ENCODE results near the gene AGGF1. TPM values are rescaled to one million over a fixed set of nuclear protein-coding genes. Genes with fewer than 3 reads are reported as not detected.

AGGF1 gene
- total RNA-seq, 1 experiment from 2014 or later, result 23.2 TPM

DNA sequence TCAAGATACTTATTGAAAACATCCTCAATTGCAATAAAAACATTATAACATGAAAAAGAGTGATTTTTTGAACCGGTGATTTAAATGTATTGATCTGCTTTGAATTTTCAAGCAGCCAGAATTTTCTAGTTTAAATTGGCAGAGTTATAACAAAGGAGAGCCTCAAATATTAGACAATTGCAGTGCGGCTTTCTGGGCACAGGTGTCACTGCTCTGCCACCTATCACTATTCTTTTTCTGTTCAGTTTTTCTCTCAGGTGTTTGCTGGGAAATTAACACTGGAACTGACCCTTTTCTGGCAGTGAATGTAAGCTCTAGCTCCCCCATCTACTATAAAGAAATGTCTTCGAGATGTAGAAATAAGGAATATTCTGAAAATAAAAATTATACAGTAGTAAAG is 33.8 kb downstream of the AGGF1 start (continued):
- TF ChIP-seq, protein P1, sequence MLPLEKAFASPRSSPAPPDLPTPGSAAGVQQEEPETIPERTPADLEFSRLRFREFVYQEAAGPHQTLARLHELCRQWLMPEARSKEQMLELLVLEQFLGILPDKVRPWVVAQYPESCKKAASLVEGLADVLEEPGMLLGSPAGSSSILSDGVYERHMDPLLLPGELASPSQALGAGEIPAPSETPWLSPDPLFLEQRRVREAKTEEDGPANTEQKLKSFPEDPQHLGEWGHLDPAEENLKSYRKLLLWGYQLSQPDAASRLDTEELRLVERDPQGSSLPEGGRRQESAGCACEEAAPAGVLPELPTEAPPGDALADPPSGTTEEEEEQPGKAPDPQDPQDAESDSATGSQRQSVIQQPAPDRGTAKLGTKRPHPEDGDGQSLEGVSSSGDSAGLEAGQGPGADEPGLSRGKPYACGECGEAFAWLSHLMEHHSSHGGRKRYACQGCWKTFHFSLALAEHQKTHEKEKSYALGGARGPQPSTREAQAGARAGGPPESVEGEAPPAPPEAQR (CRISPR knock-in tag; IDR thresholded peaks at IDR 0.05), result no peak

GRCh38 chr5:77065256-77065655 is 35.1 kb downstream of the AGGF1 start:
- ChIA-PET POLR2A (no interaction called here), CTCF (interaction anchor here (2.2 kb wide), 1 partner anchor 13 kb away, joined by 4 read pairs; no protein-coding TSS in a partner anchor)
- no peak for TF ChIP-seq NR2C2 (CRISPR knock-in tag; IDR thresholded peaks at IDR 0.05)
- TF ChIP-seq NR3C1 (CRISPR knock-in tag; conservative IDR thresholded peaks at IDR 0.05; ENCODE audit: low read depth), result no peak
- TF ChIP-seq JUN (CRISPR knock-in tag; IDR thresholded peaks at IDR 0.05), result no peak
- TF ChIP-seq, protein P2, sequence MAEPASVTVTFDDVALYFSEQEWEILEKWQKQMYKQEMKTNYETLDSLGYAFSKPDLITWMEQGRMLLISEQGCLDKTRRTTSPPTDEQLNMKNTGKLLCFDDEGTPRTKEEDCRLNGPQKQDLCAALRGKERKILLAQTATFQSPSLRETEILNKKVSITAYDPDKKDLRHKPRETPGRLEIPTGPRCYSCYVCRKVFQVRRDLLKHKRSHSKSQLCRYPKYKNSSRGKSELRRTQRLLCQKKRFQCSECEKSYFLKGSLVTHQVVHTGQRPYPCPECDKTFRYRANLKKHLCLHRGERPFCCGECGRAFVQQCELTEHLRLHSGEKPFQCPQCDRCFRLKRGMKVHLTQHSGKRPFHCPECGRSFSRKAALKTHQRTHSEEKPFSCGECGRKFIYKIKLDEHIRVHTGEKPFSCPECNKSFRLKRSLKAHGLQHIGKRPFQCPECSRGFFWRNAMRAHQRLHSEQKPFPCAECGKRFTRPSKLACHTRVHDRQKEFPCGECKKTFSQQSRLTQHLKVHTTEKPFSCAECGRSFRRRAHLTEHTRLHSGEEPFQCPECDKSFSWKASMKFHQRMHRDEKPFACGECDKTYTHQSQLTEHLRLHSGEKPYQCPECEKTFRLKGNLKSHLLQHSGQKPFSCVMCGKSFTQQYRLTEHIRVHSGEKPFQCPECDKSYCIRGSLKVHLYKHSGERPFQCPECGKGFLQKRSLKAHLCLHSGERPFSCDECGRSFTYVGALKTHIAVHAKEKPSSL (CRISPR knock-in tag; conservative IDR thresholded peaks at IDR 0.05), result no peak
- TF ChIP-seq RELA (CRISPR knock-in tag; IDR thresholded peaks at IDR 0.05; ENCODE audit: borderline replicate concordance), result no peak
- TF ChIP-seq FOXP1 (CRISPR knock-in tag; IDR thresholded peaks at IDR 0.05; ENCODE audit: borderline replicate concordance), result no peak
- no peak for TF ChIP-seq JAZF1 (CRISPR knock-in tag; IDR thresholded peaks at IDR 0.05)
- TF ChIP-seq NFE2L1 (CRISPR knock-in tag; IDR thresholded peaks at IDR 0.05), result no peak
- TF ChIP-seq STAT6 (CRISPR knock-in tag; conservative IDR thresholded peaks at IDR 0.05; ENCODE audit: low read depth), result no peak
- TF ChIP-seq KAT7 (CRISPR knock-in tag; IDR thresholded peaks at IDR 0.05; ENCODE audit: borderline replicate concordance), result no peak
- no peak for TF ChIP-seq CTCF (IDR thresholded peaks at IDR 0.05)
- TF ChIP-seq ZNF219 (CRISPR knock-in tag; IDR thresholded peaks at IDR 0.05; ENCODE audit: borderline replicate concordance), result no peak
- TF ChIP-seq GRHL2 (CRISPR knock-in tag; IDR thresholded peaks at IDR 0.05; ENCODE audit: insufficient replicate concordance, severe bottlenecking), result no peak
- TF ChIP-seq, protein P3, sequence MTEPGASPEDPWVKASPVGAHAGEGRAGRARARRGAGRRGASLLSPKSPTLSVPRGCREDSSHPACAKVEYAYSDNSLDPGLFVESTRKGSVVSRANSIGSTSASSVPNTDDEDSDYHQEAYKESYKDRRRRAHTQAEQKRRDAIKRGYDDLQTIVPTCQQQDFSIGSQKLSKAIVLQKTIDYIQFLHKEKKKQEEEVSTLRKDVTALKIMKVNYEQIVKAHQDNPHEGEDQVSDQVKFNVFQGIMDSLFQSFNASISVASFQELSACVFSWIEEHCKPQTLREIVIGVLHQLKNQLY (CRISPR knock-in tag; IDR thresholded peaks at IDR 0.05), result no peak
- TF ChIP-seq, protein P4, sequence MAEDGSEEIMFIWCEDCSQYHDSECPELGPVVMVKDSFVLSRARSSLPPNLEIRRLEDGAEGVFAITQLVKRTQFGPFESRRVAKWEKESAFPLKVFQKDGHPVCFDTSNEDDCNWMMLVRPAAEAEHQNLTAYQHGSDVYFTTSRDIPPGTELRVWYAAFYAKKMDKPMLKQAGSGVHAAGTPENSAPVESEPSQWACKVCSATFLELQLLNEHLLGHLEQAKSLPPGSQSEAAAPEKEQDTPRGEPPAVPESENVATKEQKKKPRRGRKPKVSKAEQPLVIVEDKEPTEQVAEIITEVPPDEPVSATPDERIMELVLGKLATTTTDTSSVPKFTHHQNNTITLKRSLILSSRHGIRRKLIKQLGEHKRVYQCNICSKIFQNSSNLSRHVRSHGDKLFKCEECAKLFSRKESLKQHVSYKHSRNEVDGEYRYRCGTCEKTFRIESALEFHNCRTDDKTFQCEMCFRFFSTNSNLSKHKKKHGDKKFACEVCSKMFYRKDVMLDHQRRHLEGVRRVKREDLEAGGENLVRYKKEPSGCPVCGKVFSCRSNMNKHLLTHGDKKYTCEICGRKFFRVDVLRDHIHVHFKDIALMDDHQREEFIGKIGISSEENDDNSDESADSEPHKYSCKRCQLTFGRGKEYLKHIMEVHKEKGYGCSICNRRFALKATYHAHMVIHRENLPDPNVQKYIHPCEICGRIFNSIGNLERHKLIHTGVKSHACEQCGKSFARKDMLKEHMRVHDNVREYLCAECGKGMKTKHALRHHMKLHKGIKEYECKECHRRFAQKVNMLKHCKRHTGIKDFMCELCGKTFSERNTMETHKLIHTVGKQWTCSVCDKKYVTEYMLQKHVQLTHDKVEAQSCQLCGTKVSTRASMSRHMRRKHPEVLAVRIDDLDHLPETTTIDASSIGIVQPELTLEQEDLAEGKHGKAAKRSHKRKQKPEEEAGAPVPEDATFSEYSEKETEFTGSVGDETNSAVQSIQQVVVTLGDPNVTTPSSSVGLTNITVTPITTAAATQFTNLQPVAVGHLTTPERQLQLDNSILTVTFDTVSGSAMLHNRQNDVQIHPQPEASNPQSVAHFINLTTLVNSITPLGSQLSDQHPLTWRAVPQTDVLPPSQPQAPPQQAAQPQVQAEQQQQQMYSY (CRISPR knock-in tag; IDR thresholded peaks at IDR 0.05), result no peak
- TF ChIP-seq SOX15 (CRISPR knock-in tag; IDR thresholded peaks at IDR 0.05), result no peak
- TF ChIP-seq ZNF263 (CRISPR knock-in tag; IDR thresholded peaks at IDR 0.05; ENCODE audit: low read depth), result no peak
- TF ChIP-seq FOXJ3 (CRISPR knock-in tag; IDR thresholded peaks at IDR 0.05; ENCODE audit: borderline replicate concordance), result no peak
- DNase-seq (ENCODE audit: low spot score), result no peak
- no peaks in the 10 kb centered on the region for H3K27me3 Mint-ChIP-seq (ENCODE audit: low read depth)
- H3K27ac Mint-ChIP-seq, result no peak overlapping the region
- H3K4me3 Mint-ChIP-seq, result no peak overlapping the region
- ATAC-seq, result no peak
- peaks cover 9% of the 10 kb centered on the region for H3K4me1 Mint-ChIP-seq
- peaks cover 39% of the 10 kb centered on the region for H3K36me3 Mint-ChIP-seq
- peaks cover 13% of the 10 kb centered on the region; the same call in 1 of the 2 replicates for H3K9me3 Mint-ChIP-seq
